ENCODE measurements around the gene PRSS33. TPM values are rescaled to one million over a fixed set of nuclear protein-coding genes. Genes with fewer than 3 reads are reported as not detected.

The PRSS33 gene
- total and polyA plus RNA-seq, 2 of the 8 experiments (the other 6 are each of a cell fraction or from before 2014, with no cell fraction given) = 0.09 TPM; not detected in 1

GRCh38 chr16:2769100-2769529 lies 18.2 kb downstream of the PRSS33 start:
- H3K79me1 ChIP-seq (ENCODE audit: low read depth, low read length) = peaks cover 5% of the 10 kb centered on the region
- no peak overlapping the region for H2BK15ac ChIP-seq (ENCODE audit: low read length)
- no peak overlapping the region for H2BK20ac ChIP-seq (ENCODE audit: low read length)
- H3K4me3 ChIP-seq (ENCODE audit: extremely low read depth in 1 of 4, insufficient read depth in 2 of 4, low read depth in 3 of 4, low read length in 4 of 4) = no peak overlapping the region
- H2BK12ac ChIP-seq (ENCODE audit: low read depth, low read length) = no peak overlapping the region
- peaks cover 32 to 47% of the 10 kb centered on the region in 2 experiments for H4K20me1 ChIP-seq (replicated peaks in 1 of 2; ENCODE audit: control insufficient read depth in 1 of 2, insufficient read depth in 2 of 2, low read length in 2 of 2)
- H3K4ac ChIP-seq (replicated peaks; ENCODE audit: insufficient read length, low read depth, low read length) = no peak overlapping the region
- no peak overlapping the region for H2AFZ ChIP-seq (ENCODE audit: low read length)
- no peak overlapping the region for H3K4me2 ChIP-seq (ENCODE audit: insufficient read depth in 1 of 2, low read depth in 2 of 2, low read length in 2 of 2)
- H3K4me1 ChIP-seq (replicated peaks in 1 of 4; ENCODE audit: control insufficient read depth in 3 of 4, insufficient read depth in 4 of 4, low read length in 3 of 4) = peaks cover 0 to 3% (median under 1%) of the 10 kb centered on the region in 4 experiments; a peak in 3 of 7 replicates
- 0 out of 2 replicates have a peak overlapping the region, but pooled peaks have one; percentile 82 for H4K8ac ChIP-seq (ENCODE audit: extremely low read depth, insufficient read depth, low read length)
- no peaks in the 10 kb centered on the region for H3K23me2 ChIP-seq (ENCODE audit: low read depth, low read length)
- peaks cover 59 to 91% (median 78%) of the 10 kb centered on the region in 4 experiments for H3K36me3 ChIP-seq (ENCODE audit: control insufficient read depth in 2 of 4, insufficient read depth in 4 of 4, low read length in 3 of 4)
- no peak overlapping the region for H3K9ac ChIP-seq (replicated peaks in 1 of 4; ENCODE audit: extremely low read depth in 1 of 4, low read depth in 3 of 4, low read length in 3 of 4)
- H3K56ac ChIP-seq (replicated peaks; ENCODE audit: insufficient read length, low read depth, low read length) = no peak overlapping the region
- no peak overlapping the region for H3K27ac ChIP-seq (ENCODE audit: low read depth, low read length)
- H3K27me3 ChIP-seq (replicated peaks in 1 of 4; ENCODE audit: control insufficient read depth in 3 of 4, extremely low read depth in 1 of 4, insufficient read depth in 3 of 4, low read length in 3 of 4) = no peaks in the 10 kb centered on the region
- ChIA-PET POLR2A (ENCODE audit: partially characterized antibody) (interaction anchor here (0.9 to 6.9 kb wide), 6 partner anchors 10 to 61 kb away, joined by 3 to 140 read pairs (median 20); partner anchors contain the start of genes ELOB and SRRM2), CTCF (ENCODE audit: partially characterized antibody) (interaction anchor here (0.6 to 2.0 kb wide), 2 partner anchors 11 to 108 kb away, joined by 4 to 6 read pairs; no protein-coding TSS in a partner anchor)
- DNase-seq (ENCODE audit: low read depth in 1 of 2, low spot score in 2 of 2) (no peak), FAIRE-seq (no peak)
- peak overlapping the region; percentile 35; the same call in 1 of the 2 replicates for H2BK5ac ChIP-seq (ENCODE audit: low read depth, low read length)
- H3K14ac ChIP-seq (ENCODE audit: insufficient read length) = no peak overlapping the region
- H4K91ac ChIP-seq (replicated peaks; ENCODE audit: insufficient read length, low read length) = no peak overlapping the region
- no peak overlapping the region for H2BK120ac ChIP-seq (replicated peaks; ENCODE audit: low read depth, low read length)
- H2AK5ac ChIP-seq (ENCODE audit: low read depth, low read length) = no peak overlapping the region
- TF ChIP-seq RAD21 (IDR thresholded peaks at IDR 0.05 in 1 of 2, conservative IDR thresholded peaks at IDR 0.05 in 1 of 2; ENCODE audit: low read depth in 2 of 2, low read length in 2 of 2) (no peak), BRCA1 (IDR thresholded peaks at IDR 0.05; ENCODE audit: low read depth, low read length) (no peak)
- no peak overlapping the region for H3K18ac ChIP-seq (ENCODE audit: extremely low read depth, low read length)
- H3K9me3 ChIP-seq (ENCODE audit: insufficient read depth in 2 of 2, low read depth in 1 of 2, low read length in 1 of 2) = peaks cover 0 to 5% of the 10 kb centered on the region in 2 experiments; a peak in 2 of 4 replicates
- H4K5ac ChIP-seq (ENCODE audit: insufficient read length, low read depth, low read length) = no peak overlapping the region
- H3K23ac ChIP-seq (ENCODE audit: insufficient read length) = no peak overlapping the region
- 91% methylated on average over 6 of the region's 11 CpGs; no CpG with 5 or more reads in 1 of the 2 experiments for WGBS, 2 experiments (ENCODE audit: extremely low coverage in 1 of 2, insufficient coverage in 1 of 2, insufficient read length in 1 of 2, insufficient replicate concordance in 2 of 2, low coverage in 1 of 2, low lambda C conversion rate in 2 of 2, missing lambda C conversion rate in 1 of 2)
- peaks cover 4 to 48% of the 10 kb centered on the region in 2 experiments; a peak in 3 of 4 replicates for H3K79me2 ChIP-seq (ENCODE audit: control insufficient read depth in 1 of 2, insufficient read depth in 2 of 2, low read length in 2 of 2)
